Left renal pelvis (tissue), 4 donors: Measurements from ENCODE around the gene SLC23A2. TPM values are rescaled to one million over a fixed set of nuclear protein-coding genes. Genes with fewer than 3 reads are reported as not detected.

Experiments
- DNase-seq, 4 donors: peaks; one replicate each; pipeline ENCODE4 v3.0.0-alpha.2; 2013; ENCODE audit warnings: low read depth in 4 of 4, low spot score in 3 of 4
- polyA plus RNA-seq, 4 donors: library from polyadenylated mRNA; unstranded; fragments of 120-200 nt; gene quantifications; one replicate each; pipeline ENCODE4 v1.2.1, GENCODE V29; 2013; ENCODE audit not compliant: insufficient read length in 4 of 4

Gene SLC23A2
- polyA plus RNA-seq, 4 donors: 21.8 to 31.9 (median 23.1) TPM

DNA sequence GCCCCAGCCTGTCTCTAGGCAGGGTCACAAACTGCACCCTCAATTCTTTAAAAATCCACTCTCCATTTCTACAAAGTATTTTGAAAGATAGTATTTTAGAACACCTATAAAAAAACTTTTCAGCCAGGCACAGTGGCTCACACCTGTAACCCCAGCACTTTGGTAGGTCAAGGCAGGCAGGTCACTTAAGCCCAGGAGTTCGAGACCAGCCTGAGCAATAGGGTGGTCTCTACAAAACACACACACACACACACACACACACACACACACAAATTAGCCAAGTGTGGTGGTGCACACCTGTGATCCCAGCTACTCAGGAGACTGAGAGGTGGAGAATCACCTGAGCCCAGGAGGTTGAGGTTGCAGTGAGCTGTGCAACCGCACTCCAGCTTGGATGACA, 30.2 kb downstream of the SLC23A2 start:
- DNase-seq: no peak

GRCh38 chr20:4967752-4968477, 33.4 kb downstream of the SLC23A2 start:
- no peak for DNase-seq

GRCh38 chr20:4966826-4967751, 34.2 kb downstream of the SLC23A2 start:
- no peak for DNase-seq

DNA sequence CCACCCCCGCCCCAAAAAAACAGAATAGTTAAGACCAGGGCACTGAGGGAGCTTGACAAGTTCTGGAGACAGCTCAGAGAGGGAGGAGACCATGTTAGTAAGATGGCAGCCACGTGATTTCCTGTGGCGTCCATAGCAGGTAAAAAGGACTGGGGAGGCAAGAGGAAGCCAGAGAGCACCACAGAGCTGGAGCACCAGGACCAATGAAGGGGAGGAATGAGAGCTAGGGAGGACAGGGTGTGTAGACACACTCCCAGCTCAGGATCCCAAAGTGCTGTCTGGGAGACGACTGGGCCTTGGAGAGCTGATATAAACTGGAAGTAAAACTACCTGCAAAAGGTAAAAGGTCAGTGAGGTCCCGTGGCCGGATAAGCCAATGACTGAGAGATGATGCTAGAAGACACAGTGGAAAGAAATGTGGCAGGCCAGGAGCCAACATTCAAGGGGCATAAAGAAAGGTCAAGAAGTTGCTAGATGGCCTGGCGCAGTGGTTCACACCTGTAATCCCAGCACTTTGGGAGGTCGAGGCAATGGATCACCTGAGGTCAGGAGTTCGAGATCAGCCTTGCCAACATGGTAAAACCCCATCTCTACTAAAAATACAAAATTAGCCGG, 39.0 kb downstream of the SLC23A2 start:
- no peak for DNase-seq

DNA sequence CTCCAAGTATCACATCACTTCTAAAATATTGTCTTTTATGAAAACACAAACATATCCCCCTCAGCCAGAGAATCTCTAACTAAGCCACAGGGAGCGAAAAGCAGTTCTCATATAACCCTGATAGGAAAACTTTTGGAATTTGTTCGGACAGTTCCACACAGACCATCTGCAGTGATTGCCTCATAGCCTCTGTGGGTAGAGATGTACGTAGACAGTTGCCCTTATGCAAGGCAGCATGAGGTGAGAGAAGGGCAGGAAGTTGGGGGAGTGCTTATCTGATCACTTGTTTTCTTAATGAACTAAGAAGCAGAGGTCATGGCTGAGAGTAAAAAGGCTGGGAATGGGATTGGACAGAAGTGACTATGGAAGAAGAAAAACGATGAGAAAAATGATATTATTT, 39.6 kb downstream of the SLC23A2 start:
- DNase-seq: no peak

- DNase-seq: no peak
Observed at GRCh38 chr20:4959592-4959991, 41.7 kb downstream of the SLC23A2 start.

DNA sequence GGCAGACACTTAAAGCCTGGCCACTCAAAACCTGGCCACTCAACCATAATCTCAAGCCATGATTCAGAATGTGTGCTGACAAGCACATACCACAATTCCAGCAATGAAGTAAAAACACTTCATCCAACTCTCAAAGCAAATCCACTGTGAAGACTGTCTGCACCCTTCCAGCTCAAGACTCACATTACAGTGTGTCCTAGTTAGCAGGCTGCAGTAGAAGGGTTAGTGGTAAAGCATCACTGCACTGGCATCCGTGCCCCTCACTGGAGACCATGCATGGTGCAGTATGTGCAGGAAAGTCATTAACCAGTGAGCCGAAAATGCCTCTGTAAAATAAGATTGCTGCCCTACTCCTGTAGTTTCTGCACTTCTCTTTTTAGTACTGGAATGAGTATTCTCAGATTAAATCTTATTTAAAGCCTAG, 43.4 kb downstream of the SLC23A2 start:
- DNase-seq: no peak

DNA sequence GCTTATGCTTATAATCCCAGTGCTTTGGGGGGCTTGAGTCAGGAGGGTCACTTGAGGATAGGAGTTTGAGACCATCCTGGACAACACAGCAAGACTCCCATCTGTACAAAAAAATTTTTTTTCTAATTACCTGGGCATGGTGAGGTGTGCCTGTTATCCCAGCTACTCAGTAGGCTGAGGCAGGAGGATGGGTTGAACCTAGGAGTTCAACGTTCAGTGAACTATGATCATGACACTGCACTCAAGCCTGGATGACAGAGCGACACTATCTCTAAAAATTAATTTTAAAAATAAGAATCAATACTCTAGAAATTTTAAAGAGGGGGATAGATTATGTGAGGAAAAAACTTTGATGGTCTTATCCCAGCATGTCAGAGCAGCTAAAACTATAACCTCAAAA, 44.1 kb downstream of the SLC23A2 start:
- DNase-seq: no peak

DNA sequence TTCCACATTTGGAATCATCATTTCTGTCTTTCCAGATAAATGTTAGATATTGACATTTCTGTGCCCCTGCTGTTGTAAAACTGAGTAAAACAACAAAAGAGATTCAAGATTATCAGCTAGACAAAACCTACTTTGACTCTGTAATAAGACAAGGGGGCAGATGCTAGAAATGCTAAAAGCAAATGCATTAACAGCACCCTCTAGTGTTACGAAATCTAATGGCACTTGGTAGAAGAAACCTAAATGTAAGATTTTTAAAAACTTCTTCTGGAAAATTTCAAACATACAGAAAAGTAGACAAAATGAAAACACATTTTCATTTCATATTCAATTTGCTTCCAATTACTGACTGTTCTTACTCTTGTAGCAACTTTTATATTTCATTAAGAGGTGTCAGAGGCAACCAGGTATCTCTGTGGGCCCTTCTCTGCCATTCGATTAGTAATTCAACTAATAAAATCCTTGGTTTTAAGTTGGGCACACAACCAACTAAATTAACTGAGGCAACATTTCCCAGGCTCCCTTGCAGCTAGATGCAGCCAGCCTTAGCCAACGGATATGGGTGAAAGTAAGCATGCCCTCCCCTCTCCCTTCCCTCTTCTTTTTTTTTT, 45.0 kb downstream of the SLC23A2 start:
- peak in 1 of 4 donors; percentile 39 for DNase-seq

- no peak for DNase-seq
Observed at GRCh38 chr20:4953881-4954280, 47.4 kb downstream of the SLC23A2 start.

DNA sequence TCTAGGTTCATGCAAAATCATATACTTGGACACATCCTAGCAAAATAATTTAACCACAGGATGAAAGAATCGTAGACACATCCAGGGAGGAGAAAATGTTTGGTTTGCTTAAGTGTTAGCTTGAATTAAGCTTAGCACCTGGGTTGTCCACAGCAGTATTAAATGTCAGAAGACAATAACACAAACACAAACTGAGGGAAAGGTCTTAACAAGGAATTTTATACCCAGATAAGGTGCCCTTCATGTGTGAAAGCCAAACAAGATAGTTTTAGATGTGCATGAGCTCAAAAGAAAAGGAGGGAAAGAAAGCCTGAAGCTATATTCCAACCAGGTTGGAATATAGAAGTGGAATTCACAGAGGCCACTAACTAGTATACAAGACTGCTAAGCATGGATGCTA, 49.1 kb downstream of the SLC23A2 start:
- DNase-seq: no peak

DNA sequence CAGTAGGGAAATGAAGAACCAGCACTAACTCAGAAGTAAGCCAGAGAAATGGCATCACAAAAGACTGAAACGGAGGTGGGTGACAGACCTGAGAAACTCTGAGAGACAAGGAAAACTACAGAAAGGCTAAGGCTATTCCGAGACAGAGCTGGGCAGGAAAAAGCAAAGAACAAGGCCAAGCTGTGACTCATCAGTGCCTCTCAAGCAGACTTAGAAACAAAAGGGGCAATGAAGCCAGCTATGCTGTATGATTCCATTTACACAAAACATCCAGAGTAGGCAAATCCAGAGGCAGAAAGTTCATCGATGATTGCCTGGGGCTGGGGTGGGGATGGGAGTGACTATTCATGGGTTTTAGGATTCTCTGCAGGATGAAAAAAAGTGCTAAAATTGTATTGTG, 50.0 kb downstream of the SLC23A2 start:
- no peak for DNase-seq

DNA sequence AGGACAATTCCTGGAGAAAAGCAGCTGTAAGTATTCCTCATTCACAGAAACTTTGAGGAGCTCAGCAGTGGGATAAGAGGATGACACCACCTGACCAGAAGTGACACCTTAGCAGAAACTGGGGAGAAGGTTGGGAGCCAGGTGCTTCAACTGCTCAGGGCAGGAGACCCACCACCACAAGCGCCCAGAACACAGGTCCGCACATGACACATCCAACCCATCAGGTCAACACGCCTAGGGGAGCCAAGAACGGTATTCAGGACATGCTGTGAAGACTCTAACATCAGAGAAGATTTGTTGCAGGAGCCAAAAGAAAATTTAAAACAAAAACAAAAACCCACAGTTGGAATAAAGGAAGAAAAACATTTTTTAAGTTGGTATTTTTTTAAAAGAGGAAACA, 50.5 kb downstream of the SLC23A2 start:
- DNase-seq: no peak

DNA sequence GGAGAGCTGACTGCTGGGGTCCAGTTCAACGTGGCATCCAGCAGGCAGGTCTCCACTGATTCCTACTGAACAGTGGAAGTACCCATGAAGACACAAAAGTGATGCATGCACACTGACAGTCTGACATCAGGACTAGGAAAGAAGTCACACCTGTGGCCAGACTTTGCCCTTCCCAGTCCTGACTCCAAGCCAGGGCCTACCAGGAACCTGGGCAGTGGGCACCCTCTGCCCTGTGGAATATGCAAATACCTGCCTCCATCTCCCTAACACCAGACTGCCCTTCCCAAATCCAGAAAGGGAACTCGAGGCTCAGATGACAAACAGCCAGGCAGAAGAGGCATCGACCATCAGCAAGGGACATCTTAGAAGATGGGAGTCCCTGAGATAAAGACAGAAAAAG, 50.9 kb downstream of the SLC23A2 start:
- DNase-seq: no peak

DNA sequence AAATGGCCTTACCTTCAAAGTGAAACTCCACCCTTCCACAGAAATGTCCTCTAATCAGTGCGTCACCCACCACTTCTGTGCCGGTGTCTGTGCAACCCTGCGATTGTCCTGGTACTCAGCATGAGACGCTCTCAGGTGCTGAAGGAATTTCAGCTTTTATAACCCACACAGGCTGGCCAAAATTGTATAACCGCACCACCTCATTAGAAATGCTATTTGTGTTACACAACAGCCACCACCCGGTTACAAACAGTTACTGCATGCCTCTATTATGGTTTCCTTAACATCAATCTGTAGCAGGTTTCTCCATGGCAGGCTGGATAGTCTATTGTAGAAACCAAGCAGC, 51.5 kb downstream of the SLC23A2 start:
- no peak for DNase-seq

DNA sequence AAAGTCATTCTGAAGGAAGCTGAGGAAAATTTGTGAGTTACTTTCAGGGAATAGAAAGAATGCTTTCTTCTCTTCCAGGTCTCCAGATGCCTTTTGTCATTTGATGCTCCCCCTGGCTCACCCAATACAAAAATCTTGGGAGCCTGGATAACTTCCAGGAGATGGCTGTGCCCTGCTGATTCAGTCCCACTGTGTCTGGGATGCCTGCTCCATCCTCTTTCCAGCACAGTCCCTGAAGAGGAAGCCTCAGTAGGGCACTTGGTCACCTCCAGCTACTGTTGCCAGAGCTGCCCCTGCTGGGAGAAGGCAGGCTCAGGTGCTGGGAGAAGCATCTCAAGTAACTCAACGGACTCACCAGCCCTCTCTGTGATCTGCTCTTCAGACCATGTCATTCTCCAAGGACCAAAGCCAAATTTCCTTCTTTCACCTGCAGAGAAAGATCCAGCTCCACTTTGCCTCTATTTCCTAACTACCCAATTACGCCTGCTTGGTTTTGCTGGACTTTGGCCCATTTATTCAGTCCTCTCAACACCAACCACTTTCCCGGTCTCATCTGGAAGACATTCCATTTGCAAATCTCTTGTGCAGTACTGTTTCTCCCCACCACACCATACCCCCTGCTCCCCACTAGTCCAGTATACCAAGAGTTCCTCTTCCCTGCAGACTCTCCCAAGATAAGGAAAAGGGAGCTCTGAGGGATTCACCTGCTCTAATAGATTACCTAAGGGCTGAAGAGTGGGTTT, 53.3 kb downstream of the SLC23A2 start:
- DNase-seq: no peak

- DNase-seq: no peak
Observed at GRCh38 chr20:4946986-4947385, 54.3 kb downstream of the SLC23A2 start.

DNA sequence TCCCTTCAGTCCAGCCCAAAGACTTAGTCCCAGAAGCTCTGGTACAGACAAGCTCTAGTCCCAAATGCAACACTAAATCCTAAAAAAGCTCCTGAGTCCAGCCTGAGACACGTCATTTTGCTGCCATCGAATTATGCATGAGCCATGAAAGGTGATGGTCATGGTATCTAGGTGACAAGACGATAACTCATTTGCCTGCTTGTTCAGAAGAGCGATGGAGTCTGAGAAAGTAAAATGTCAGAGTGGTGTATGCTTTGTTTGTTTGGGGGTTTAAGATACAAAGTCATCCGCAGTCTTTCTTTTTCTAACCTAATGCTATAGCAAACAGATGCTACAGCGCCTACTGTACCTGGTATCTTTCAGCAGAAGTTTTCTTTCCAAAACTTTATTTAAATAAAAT, 54.7 kb downstream of the SLC23A2 start:
- no peak for DNase-seq

GRCh38 chr20:4944518-4945313, 56.6 kb downstream of the SLC23A2 start:
- DNase-seq: no peak

DNA sequence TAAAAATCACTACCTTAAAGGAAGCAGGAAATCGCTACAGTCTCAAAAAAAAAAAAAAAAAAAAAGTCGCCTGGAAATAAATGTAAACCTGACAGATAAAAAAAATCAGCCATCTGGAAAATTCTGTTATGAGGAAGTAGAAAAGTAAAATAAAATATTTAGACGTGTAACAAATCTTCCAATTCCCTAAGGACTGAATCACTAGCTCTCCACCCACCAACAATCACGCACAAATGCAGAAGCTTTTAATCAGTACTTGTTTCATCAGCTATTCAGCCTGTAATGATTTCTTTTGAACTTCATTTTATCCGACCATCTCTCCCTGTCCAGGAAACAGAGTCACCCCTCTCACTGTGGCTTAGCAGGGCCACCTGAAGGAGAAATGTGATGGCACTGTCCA, 59.0 kb downstream of the SLC23A2 start:
- DNase-seq: no peak
